ENCODE measurements around the gene MORN1. TPM values are rescaled to one million over a fixed set of nuclear protein-coding genes. Genes with fewer than 3 reads are reported as not detected.

The MORN1 gene
- total and polyA plus RNA-seq, 9 of the 15 experiments (the other 6 are each of a cell fraction or from before 2014, with no cell fraction given) = 0.24 to 9.3 (median 4.2) TPM

DNA sequence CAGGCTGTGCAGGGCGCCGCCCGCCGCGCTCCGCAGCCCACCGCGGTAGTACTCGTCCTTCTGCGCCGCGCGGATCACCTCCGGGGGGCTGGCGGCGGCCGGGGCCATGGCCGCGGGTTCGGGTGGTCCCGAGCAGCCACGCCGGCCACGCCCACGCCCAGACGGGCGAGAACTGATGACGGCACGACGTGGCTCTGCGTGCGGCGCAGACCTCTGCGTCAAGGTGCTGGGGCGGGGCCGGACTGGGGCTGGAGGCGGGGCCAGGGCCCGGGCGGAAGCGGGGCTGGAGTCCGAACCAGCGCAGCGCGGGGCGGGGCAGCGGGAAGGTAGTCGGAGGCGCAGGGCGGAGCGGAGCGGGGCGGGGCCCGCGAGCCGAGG is 21.0 kb upstream of the MORN1 start, which contains the start of gene PEX10 (continued):
- TF ChIP-seq POLR2AphosphoS5 (IDR thresholded peaks at IDR 0.05; ENCODE audit: control insufficient read depth, insufficient read depth, low read depth, low read length) = peak; percentile 52; the same call in 1 of the 2 replicates
- TF ChIP-seq ZBTB7A (IDR thresholded peaks at IDR 0.05; ENCODE audit: borderline replicate concordance, control insufficient read depth, low read depth, low read length) = peak; percentile 92; the same call in 1 of the 2 replicates
- 0 out of 4 replicates have a peak, but pooled peaks of 1 of the 2 experiments have one; percentile 44 for TF ChIP-seq SRF (CRISPR knock-in tag; IDR thresholded peaks at IDR 0.05)
- TF ChIP-seq, protein P1, sequence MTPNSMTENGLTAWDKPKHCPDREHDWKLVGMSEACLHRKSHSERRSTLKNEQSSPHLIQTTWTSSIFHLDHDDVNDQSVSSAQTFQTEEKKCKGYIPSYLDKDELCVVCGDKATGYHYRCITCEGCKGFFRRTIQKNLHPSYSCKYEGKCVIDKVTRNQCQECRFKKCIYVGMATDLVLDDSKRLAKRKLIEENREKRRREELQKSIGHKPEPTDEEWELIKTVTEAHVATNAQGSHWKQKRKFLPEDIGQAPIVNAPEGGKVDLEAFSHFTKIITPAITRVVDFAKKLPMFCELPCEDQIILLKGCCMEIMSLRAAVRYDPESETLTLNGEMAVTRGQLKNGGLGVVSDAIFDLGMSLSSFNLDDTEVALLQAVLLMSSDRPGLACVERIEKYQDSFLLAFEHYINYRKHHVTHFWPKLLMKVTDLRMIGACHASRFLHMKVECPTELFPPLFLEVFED (CRISPR knock-in tag; conservative IDR thresholded peaks at IDR 0.05) = no peak
- TF ChIP-seq NCOA1 (IDR thresholded peaks at IDR 0.05; ENCODE audit: low read depth) = no peak
- peak; percentile 89 for TF ChIP-seq MYC (IDR thresholded peaks at IDR 0.05; ENCODE audit: low read depth, low read length)
- no peak for TF ChIP-seq MYC (CRISPR knock-in tag; IDR thresholded peaks at IDR 0.05; ENCODE audit: borderline replicate concordance, low read depth)
- TF ChIP-seq, protein P2, sequence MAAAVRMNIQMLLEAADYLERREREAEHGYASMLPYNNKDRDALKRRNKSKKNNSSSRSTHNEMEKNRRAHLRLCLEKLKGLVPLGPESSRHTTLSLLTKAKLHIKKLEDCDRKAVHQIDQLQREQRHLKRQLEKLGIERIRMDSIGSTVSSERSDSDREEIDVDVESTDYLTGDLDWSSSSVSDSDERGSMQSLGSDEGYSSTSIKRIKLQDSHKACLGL (CRISPR knock-in tag; IDR thresholded peaks at IDR 0.05; ENCODE audit: borderline replicate concordance, poor library complexity, severe bottlenecking) = peak; percentile 88
- TF ChIP-seq, protein P3, sequence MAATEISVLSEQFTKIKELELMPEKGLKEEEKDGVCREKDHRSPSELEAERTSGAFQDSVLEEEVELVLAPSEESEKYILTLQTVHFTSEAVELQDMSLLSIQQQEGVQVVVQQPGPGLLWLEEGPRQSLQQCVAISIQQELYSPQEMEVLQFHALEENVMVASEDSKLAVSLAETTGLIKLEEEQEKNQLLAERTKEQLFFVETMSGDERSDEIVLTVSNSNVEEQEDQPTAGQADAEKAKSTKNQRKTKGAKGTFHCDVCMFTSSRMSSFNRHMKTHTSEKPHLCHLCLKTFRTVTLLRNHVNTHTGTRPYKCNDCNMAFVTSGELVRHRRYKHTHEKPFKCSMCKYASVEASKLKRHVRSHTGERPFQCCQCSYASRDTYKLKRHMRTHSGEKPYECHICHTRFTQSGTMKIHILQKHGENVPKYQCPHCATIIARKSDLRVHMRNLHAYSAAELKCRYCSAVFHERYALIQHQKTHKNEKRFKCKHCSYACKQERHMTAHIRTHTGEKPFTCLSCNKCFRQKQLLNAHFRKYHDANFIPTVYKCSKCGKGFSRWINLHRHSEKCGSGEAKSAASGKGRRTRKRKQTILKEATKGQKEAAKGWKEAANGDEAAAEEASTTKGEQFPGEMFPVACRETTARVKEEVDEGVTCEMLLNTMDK (IDR thresholded peaks at IDR 0.05; ENCODE audit: borderline replicate concordance, insufficient read depth, low read depth, low read length, poor library complexity, severe bottlenecking) = no peak
- no peak for TF ChIP-seq MED1 (CRISPR knock-in tag; IDR thresholded peaks at IDR 0.05; ENCODE audit: borderline replicate concordance)
- peak in 1 of 2 experiments; percentile 66; a peak in 2 of 4 replicates for TF ChIP-seq MAZ (CRISPR knock-in tag; conservative IDR thresholded peaks at IDR 0.05 in 1 of 2, IDR thresholded peaks at IDR 0.05 in 1 of 2)
- 0 out of 2 replicates have a peak, but pooled peaks have one; percentile 37 for TF ChIP-seq HSF4 (CRISPR knock-in tag; IDR thresholded peaks at IDR 0.05; ENCODE audit: borderline replicate concordance)
- no peak for TF ChIP-seq FOXM1 (IDR thresholded peaks at IDR 0.05; ENCODE audit: low read depth)
- TF ChIP-seq FOXM1 (CRISPR knock-in tag; IDR thresholded peaks at IDR 0.05; ENCODE audit: low read depth) = peak; percentile 83; the same call in 1 of the 2 replicates
- TF ChIP-seq PHF8 (IDR thresholded peaks at IDR 0.05; ENCODE audit: borderline replicate concordance, low read length) = peak; percentile 87; the same call in 1 of the 2 replicates
- TF ChIP-seq ZNF589 (CRISPR knock-in tag; IDR thresholded peaks at IDR 0.05; ENCODE audit: low read depth) = peak; percentile 12; the same call in 1 of the 2 replicates
- TF ChIP-seq SP2 (IDR thresholded peaks at IDR 0.05; ENCODE audit: extremely low read depth, low read depth, low read length, poor library complexity, severe bottlenecking) = no peak
- TF ChIP-seq SAP30 (IDR thresholded peaks at IDR 0.05; ENCODE audit: borderline replicate concordance, insufficient read depth, low read depth, low read length, poor library complexity, severe bottlenecking) = peak; percentile 97
- peak; percentile 98 for TF ChIP-seq ATF1 (CRISPR knock-in tag; IDR thresholded peaks at IDR 0.05)
- TF ChIP-seq ATF1 (tag; IDR thresholded peaks at IDR 0.05) = peak; percentile 99
- TF ChIP-seq CSDE1 (IDR thresholded peaks at IDR 0.05) = peak in 1 of 2 experiments; percentile 79; a peak in 1 of 4 replicates
- TF ChIP-seq KLF1 (tag; IDR thresholded peaks at IDR 0.05) = peak; percentile 89
- TF ChIP-seq TBL1XR1 (IDR thresholded peaks at IDR 0.05; ENCODE audit: low read length in 2 of 2) = peak; percentile 15 to 96; a peak in 2 of 4 replicates
- no peak for TF ChIP-seq RCOR1 (IDR thresholded peaks at IDR 0.05; ENCODE audit: borderline replicate concordance in 1 of 2, low read depth in 2 of 2, low read length in 2 of 2)

Data from K562 (cell line).